Activated T-cell treated with anti-CD3 and anti-CD28 coated beads, Interleukin-2, amount 50 U/mL, for 4 hours (primary cell): ENCODE measurements around the gene CUZD1. TPM values are rescaled to one million over a fixed set of nuclear protein-coding genes. Genes with fewer than 3 reads are reported as not detected.

Experiments
- ATAC-seq, 2 donors: fragments of 200-7000 bp; cut with Tn5 transposase; one replicate each; pipeline ENCODE4 v1.10.0; 2021
- DNase-seq: peaks from one replicate; pipeline ENCODE4 v3.0.0-alpha.2; 2020
- H3K27me3 Mint-ChIP-seq: one replicate; pipeline ENCODE4 v1.8.0; 2021; ENCODE audit warnings: low read depth, mixed read lengths
- H3K36me3 Mint-ChIP-seq: one replicate; pipeline ENCODE4 v1.8.0; 2022; ENCODE audit warnings: mixed read lengths; ENCODE audit not compliant: insufficient read depth
- H3K4me1 Mint-ChIP-seq: one replicate; pipeline ENCODE4 v1.8.0; 2021; ENCODE audit warnings: low read depth, mixed read lengths
- H3K4me3 Mint-ChIP-seq: one replicate; pipeline ENCODE4 v1.8.0; 2021; ENCODE audit warnings: mild to moderate bottlenecking, moderate library complexity, mixed read lengths
- H3K9me3 Mint-ChIP-seq: one replicate; pipeline ENCODE4 v1.8.0; 2021; ENCODE audit warnings: mixed read lengths
- total RNA-seq, 3 donors: library from RNA; stranded (reverse); gene quantifications; one replicate each; pipeline ENCODE4 v1.2.1, GENCODE V29; 2021

Gene CUZD1
- total RNA-seq, 3 donors from 2014 or later, result 1.1 to 1.6 (median 1.3) TPM

DNA sequence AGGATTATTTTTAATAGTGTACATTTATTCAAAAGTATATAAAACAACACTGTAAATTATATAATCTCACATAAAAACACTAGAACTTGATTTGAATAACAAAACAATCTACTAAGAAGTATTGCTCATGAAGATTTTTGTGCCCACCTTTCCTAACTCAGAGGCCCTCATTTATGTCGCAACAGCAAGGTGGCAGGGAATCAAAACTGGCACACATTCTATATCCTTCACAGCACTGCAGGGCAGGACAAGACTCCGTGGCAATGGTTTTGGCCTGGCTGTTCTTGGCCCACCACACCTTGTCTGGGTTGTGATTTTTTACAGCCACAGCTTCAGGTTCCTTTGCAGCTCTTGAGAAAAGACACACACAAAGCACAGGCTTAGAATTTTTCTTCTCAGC lies 3.4 kb upstream of the CUZD1 start:
- peaks cover 3% of the 10 kb centered on the region for H3K9me3 Mint-ChIP-seq
- no peak for ATAC-seq
- peaks cover under 1% of the 10 kb centered on the region for H3K4me1 Mint-ChIP-seq
- no peaks in the 10 kb centered on the region for H3K27me3 Mint-ChIP-seq
- no peak for DNase-seq
- H3K4me3 Mint-ChIP-seq, result no peak overlapping the region
- peaks cover 47% of the 10 kb centered on the region for H3K36me3 Mint-ChIP-seq

DNA sequence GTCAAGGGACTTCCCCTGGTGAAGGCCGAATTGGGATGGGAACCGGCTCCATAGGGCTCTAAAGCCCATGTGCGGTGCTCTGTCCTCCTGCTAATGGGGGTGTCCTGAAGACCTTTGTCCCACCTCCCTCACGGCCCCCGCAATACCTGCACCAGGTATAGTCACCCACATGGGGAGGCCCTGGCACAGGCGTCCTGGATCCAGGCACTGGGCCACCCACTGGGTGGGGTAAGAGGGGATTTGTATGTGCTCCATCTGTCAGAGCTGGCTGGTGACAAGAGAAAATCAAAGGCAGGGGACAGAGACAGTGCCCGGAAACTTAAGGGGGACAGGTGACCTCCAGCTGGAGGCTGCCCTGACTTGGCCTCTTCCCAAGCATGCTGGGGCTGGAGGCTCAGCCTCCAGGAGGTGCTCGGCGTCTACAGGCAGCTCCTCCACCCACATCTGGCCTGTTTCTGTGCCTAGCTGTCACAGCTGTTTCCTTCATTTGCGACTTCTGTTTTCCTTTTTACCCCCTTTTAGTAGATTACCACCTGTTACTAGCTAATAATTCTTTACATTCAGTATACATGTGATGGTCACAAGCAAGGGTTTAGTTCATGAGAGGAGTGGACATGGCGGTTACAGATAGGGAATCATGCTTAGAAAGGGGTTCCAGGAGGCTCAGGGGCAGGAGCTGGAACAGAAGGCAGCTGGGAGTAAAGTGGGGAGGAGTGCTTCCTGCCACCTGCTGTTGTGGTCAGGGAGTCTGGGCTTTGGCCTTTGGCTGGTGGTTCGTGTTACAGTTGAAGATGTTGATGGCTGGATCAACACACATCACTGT lies 2.3 kb upstream of the CUZD1 start:
- H3K36me3 Mint-ChIP-seq, result peaks cover 44% of the 10 kb centered on the region
- H3K9me3 Mint-ChIP-seq, result peaks cover 3% of the 10 kb centered on the region
- no peaks in the 10 kb centered on the region for H3K4me1 Mint-ChIP-seq
- ATAC-seq (no peak), DNase-seq (no peak)
- no peaks in the 10 kb centered on the region for H3K27me3 Mint-ChIP-seq
- H3K4me3 Mint-ChIP-seq, result no peak overlapping the region

DNA sequence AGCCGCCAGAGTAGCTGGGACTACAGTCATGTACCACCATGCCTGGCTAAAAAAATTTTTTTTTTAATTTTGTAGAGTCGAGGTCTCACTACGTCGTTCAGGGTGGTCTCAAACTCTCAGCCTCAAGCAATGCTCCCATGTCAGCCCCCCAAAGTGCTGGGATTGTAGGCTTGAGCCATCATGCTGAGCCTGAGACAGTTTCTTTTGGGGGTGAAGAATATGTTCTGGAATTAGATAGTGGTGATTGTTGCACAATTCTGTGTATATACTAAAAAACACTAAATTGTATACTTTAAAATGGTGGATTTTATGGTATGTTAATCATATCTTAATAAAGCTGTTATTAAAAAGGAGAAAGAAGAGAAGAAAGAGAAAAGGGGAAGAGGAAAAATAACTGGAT lies 1.5 kb downstream of the CUZD1 start:
- peaks cover 3% of the 10 kb centered on the region for H3K9me3 Mint-ChIP-seq
- H3K27me3 Mint-ChIP-seq, result no peaks in the 10 kb centered on the region
- DNase-seq (no peak), ATAC-seq (no peak)
- no peaks in the 10 kb centered on the region for H3K4me1 Mint-ChIP-seq
- no peak overlapping the region for H3K4me3 Mint-ChIP-seq
- peaks cover 40% of the 10 kb centered on the region for H3K36me3 Mint-ChIP-seq

DNA sequence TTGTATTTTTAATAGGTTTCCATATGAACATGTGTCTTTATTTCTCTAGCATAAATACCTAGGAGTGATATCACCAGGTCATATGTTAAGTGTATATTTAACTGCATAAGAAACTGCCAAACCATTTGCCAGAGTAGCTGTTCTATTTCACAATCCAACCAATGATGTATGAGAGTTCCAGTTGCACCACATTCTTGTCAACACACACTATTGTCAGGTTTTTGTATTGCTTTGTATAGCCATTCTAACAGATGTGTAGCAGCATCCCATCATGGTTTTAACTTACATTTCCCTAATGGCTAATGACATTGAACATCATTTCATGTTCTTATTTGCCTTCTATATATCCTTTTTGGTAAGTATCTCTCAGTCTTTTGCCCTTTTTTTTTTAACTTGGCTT lies 4.1 kb downstream of the CUZD1 start:
- Mint-ChIP-seq H3K36me3 (peaks cover 53% of the 10 kb centered on the region), H3K4me3 (no peak overlapping the region)
- ATAC-seq, result no peak

DNA sequence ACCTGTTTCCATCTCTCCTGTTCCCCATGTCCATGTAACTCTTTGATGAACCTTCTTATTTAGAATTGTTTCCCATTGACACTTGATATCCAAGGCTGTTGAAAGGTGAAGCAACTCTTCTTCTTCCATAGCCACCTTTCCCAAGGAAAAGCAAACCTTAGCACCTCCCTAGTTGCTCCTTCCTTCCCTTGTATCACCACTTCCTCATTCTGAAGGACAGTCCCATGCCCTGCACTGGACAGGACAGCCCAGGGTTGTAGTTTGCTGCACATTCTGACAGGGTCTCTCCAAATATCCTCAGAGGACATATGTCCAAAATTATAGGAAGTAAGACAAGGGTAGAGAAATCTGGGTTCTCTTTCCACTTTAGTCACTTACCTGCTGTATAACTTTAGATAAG lies 6.2 kb downstream of the CUZD1 start:
- DNase-seq, result no peak
- H3K4me3 Mint-ChIP-seq, result no peak overlapping the region
- no peaks in the 10 kb centered on the region for H3K27me3 Mint-ChIP-seq
- no peak for ATAC-seq
- H3K36me3 Mint-ChIP-seq, result peaks cover 52% of the 10 kb centered on the region
- H3K9me3 Mint-ChIP-seq, result no peaks in the 10 kb centered on the region
- no peaks in the 10 kb centered on the region for H3K4me1 Mint-ChIP-seq

More for the DNA sequence above, 4.1 kb downstream of the CUZD1 start:
- no peak for DNase-seq
- Mint-ChIP-seq H3K27me3 (no peaks in the 10 kb centered on the region), H3K4me1 (no peaks in the 10 kb centered on the region), H3K9me3 (peaks cover 2% of the 10 kb centered on the region)

DNA sequence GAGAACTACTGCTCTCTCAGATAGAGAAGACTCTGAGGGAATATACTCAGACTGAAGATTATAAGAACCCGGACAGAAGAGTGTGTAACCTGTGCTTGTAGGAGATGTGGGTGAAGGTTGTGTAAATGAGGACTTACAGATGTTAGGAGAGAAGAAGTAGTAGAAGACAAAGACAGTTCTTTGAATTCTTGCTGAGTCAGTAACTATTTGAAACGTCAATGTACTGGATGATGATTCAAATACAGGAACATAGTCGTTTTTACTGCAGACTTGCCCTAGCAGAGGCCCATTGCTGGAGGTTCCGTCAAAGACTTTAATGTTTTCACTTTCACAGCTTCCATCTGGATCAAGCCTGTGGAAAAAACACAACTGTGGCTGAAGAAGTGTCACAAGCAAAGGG lies 6.8 kb downstream of the CUZD1 start:
- H3K4me3 Mint-ChIP-seq, result no peak overlapping the region
- H3K27me3 Mint-ChIP-seq, result no peaks in the 10 kb centered on the region
- peaks cover 49% of the 10 kb centered on the region for H3K36me3 Mint-ChIP-seq
- no peak for DNase-seq
- ATAC-seq, result no peak
- no peaks in the 10 kb centered on the region for H3K9me3 Mint-ChIP-seq
- H3K4me1 Mint-ChIP-seq, result no peaks in the 10 kb centered on the region

DNA sequence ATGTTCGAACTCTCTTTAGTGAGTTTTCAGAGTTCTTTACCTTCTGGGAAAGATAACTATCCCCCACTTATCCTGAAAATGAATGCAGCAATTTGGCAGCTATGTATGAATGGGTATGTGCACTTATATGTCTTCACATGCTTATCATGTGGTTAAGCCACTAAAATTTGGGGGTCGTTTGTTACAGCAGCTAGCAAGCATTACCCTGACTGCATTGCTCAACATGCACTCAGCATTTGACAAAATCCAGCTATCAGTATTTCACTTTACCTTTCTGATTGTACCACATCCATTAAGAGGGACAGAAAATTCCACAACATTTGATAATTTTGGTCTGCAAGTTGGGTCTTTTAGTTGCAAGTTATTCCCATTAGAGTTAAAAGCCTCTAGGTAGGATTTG lies 9.7 kb downstream of the CUZD1 start:
- no peaks in the 10 kb centered on the region for H3K9me3 Mint-ChIP-seq
- no peaks in the 10 kb centered on the region for H3K27me3 Mint-ChIP-seq
- DNase-seq (no peak), ATAC-seq (no peak)
- peaks cover 50% of the 10 kb centered on the region for H3K36me3 Mint-ChIP-seq
- no peak overlapping the region for H3K4me3 Mint-ChIP-seq
- H3K4me1 Mint-ChIP-seq, result no peaks in the 10 kb centered on the region

DNA sequence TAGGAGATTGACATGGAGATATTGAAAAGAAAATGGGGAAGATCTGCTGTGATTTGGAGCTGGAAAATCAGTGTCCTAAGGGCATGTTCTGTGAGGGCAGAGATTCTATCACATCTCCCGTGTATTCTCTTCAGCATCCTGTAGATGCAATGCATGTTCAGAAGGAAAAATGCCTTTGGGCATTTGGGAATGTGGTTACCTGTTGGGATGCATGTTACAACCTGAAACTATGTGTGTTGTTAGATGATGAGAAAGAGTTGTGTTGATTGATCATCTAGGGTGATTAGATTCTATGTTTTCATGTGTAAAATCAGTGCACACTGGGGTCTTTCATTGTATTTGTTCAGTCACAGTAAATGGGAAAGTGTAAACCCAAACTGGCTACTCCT lies 14.7 kb downstream of the CUZD1 start:
- DNase-seq (no peak), ATAC-seq (no peak)
- Mint-ChIP-seq H3K4me1 (no peaks in the 10 kb centered on the region), H3K36me3 (peaks cover 23% of the 10 kb centered on the region), H3K4me3 (no peak overlapping the region), H3K27me3 (peaks cover 3% of the 10 kb centered on the region), H3K9me3 (no peaks in the 10 kb centered on the region)

DNA sequence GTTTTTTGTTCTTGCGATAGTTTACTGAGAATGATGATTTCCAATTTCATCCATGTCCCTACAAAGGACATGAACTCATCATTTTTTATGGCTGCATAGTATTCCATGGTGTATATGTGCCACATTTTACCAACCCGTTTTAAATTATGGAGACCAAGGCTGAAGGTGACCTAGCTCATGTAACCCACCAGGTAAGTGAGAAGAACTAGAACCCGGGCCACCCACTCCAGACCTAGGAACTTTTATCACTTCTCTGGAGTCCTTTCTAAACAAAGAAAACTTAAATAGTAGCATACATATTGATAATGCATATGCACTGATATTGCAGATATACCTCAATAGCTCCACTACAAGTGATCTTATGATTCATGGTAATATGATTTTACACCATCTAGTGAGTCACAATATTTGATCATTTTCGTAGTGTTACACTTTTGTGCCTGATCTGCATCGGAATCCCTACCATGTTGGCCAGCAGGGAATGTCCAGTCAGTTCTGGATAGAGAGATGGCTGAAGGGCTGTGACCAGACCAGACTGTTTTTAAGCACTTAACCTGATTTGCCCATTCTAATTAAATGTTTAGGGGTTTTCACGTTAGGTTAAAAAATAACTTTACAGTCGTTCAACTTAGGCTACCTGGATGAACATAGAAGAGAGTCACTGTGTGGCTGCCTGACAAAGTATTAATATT lies 15.2 kb downstream of the CUZD1 start:
- peaks cover 21% of the 10 kb centered on the region for H3K36me3 Mint-ChIP-seq
- no peaks in the 10 kb centered on the region for H3K4me1 Mint-ChIP-seq
- no peak for ATAC-seq
- no peaks in the 10 kb centered on the region for H3K9me3 Mint-ChIP-seq
- peaks cover 3% of the 10 kb centered on the region for H3K27me3 Mint-ChIP-seq
- no peak overlapping the region for H3K4me3 Mint-ChIP-seq
- DNase-seq, result no peak

DNA sequence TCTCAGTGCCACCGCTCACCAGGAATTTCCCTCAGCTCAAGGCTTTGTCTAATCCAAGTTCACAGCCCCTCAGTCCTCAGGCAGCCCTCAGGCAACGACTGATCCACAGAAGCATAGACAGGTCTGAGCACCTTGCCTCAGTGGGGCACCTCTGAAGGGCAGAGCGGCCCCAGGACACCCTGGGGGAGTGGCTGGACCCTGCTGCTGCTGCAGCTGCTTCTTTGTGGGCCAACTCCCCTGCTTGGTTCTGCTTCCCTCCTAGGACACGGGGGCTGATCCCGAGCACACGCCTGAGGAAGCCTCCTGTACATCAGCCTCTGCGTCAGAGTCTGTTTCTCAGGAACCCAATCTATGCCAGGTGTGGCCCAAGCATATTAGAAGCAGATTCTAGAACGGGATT lies 16.2 kb downstream of the CUZD1 start:
- no peak overlapping the region for H3K4me3 Mint-ChIP-seq
- DNase-seq (no peak), ATAC-seq (no peak)
- no peaks in the 10 kb centered on the region for H3K4me1 Mint-ChIP-seq
- peaks cover 8% of the 10 kb centered on the region for H3K27me3 Mint-ChIP-seq
- peaks cover 17% of the 10 kb centered on the region for H3K36me3 Mint-ChIP-seq
- no peaks in the 10 kb centered on the region for H3K9me3 Mint-ChIP-seq

DNA sequence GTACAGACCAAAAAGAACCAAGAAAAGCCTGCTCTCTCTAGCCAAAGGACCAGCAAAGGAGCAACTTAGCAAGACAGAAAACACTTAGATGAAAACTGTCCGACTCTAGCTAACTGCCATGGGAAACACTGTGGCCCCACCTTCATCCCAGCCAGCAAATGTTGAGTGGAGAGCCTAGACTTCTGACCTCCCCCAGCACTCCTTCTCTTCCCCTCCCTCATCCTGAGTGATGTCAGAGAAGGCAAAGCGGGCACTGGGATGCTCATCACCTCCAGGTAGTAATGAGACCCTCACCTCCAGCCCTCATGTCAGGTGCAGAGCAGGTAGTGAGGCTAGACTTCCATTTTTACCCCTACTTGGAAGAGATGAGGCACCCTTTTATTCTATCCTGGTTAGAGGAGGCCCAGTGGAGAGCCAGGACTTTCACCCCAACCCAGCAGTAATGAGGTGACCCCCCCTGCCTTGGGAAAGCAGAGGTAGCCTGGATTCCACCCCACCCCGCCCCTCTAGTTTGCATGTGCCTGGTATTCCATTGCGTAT lies 16.9 kb downstream of the CUZD1 start:
- Mint-ChIP-seq H3K4me1 (no peaks in the 10 kb centered on the region), H3K9me3 (no peaks in the 10 kb centered on the region), H3K27me3 (peaks cover 10% of the 10 kb centered on the region), H3K36me3 (peaks cover 16% of the 10 kb centered on the region), H3K4me3 (no peak overlapping the region)
- ATAC-seq (no peak), DNase-seq (no peak)

DNA sequence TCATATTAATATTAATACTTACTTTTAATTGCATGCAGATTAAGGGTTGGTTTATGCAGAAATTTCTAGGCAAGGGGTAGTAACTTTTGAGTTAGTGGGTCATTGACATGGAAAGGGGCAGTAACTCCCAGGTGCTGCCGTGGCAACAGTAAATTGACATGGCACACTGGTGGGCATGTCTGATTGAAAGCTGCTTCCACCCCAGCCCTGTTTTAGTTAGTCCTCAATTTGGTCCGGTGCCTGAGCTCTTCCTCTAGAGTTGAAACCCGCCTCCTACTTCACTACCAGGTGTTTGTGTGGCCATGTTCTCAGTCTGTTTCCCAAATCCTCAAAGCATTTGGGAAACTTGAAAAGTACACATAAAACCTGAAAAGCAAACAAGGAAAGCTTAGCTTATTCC lies 18.4 kb downstream of the CUZD1 start:
- ATAC-seq, result no peak
- H3K36me3 Mint-ChIP-seq, result peaks cover 12% of the 10 kb centered on the region
- no peaks in the 10 kb centered on the region for H3K4me1 Mint-ChIP-seq
- peaks cover 13% of the 10 kb centered on the region for H3K27me3 Mint-ChIP-seq
- H3K4me3 Mint-ChIP-seq, result no peak overlapping the region
- no peaks in the 10 kb centered on the region for H3K9me3 Mint-ChIP-seq
- no peak for DNase-seq

DNA sequence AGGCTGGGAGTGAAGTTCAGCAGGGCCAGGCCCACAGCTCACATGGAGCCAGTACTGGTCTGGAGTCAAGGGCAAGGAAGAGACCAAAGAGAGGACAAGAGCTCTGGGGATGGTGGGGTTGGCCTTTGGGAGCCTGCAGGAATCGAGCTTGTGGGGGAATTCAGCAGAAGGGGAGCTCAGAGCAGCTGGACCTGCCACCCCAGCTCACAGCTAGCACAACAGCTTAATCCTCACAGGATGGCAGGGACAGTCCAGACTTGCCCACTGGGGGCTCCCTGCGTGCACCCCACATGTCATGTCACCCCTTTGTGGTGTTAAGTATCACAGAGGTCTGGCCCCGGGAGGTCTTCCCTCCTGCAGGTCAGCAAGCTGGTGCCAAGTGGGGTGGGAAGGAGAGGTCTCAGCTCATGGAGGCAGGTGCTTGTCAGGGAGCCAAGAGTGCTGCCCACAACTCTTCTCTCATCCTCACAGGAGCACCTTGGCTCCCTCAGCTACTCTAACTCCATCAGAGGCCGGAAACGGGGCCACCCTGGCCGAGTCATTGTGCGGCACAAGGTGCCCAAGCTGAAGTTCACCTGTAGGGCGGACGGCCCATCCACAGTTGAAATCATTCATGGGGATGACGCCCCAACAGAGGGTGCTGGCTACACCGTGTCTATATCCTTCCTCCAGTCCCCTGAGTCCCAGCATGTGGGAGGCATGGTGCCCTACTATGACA lies 22.5 kb downstream of the CUZD1 start:
- H3K9me3 Mint-ChIP-seq, result no peaks in the 10 kb centered on the region
- H3K36me3 Mint-ChIP-seq, result no peaks in the 10 kb centered on the region
- no peak overlapping the region for H3K4me3 Mint-ChIP-seq
- DNase-seq (no peak), ATAC-seq (no peak)
- H3K4me1 Mint-ChIP-seq, result no peaks in the 10 kb centered on the region
- peaks cover 35% of the 10 kb centered on the region for H3K27me3 Mint-ChIP-seq

DNA sequence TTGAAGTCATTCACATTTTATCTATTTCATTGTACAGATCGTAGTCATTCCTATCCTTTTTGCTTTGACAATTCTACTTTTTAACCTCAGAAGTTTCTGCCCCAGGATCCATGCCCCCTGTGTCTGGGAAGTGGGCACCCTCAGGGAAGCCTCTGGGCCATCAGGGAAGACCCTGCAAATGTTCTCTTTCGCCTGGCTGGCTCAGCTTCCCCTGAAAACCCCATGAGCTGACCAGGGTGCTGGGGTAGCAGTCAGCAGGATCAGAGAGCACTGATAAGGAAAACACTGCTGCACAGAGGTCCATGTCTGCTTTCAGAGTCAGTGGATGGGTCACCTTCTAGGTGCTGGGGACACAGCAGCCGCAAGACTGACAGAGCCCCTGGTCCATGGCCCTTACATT lies 23.8 kb downstream of the CUZD1 start:
- H3K36me3 Mint-ChIP-seq, result no peaks in the 10 kb centered on the region
- peaks cover 39% of the 10 kb centered on the region for H3K27me3 Mint-ChIP-seq
- H3K4me1 Mint-ChIP-seq, result no peaks in the 10 kb centered on the region
- no peak for ATAC-seq
- no peak for DNase-seq
- no peak overlapping the region for H3K4me3 Mint-ChIP-seq
- no peaks in the 10 kb centered on the region for H3K9me3 Mint-ChIP-seq
